Left lung (tissue), 10 donors: Measurements from ENCODE around the gene TAAR8. TPM values are rescaled to one million over a fixed set of nuclear protein-coding genes. Genes with fewer than 3 reads are reported as not detected.
"Not testable (repeated sequence)": the region's sequence is repeated elsewhere in the genome, so short reads cannot be mapped to it uniquely, and the experiment has no call there.

ENCODE experiments used
- ATAC-seq: fragments of 200-7000 bp; cut with Tn5 transposase; one replicate; pipeline ENCODE4 v1.9.1; 2020; ENCODE audit warnings: moderate library complexity
- DNase-seq, 4 donors: peaks; one replicate each; pipeline ENCODE4 v3.0.0-alpha.2; 2013 to 2020
- H3K27ac ChIP-seq, 2 donors: fragments of 200-600 bp; sonication (generic) in 1 of 2; one replicate each; pipeline versions ENCODE4 v1.5.0 to v1.8.0; 2020 to 2021
- H3K27me3 ChIP-seq, 2 donors: fragments of 200-600 bp; sonication (generic) in 1 of 2; one replicate each; pipeline versions ENCODE4 v1.5.0 to v1.8.0; 2020 to 2021
- H3K36me3 ChIP-seq, 2 donors: fragments of 200-600 bp; sonication (generic) in 1 of 2; one replicate each; pipeline versions ENCODE4 v1.5.0 to v1.8.0; 2020 to 2021
- H3K4me1 ChIP-seq, 2 donors: fragments of 200-600 bp; one replicate each; pipeline ENCODE4 v1.8.0; 2021
- H3K4me3 ChIP-seq, 2 donors: fragments of 200-600 bp; sonication (generic) in 1 of 2; one replicate each; pipeline versions ENCODE4 v1.5.0 to v1.8.0; 2020 to 2021; ENCODE audit warnings: mild to moderate bottlenecking in 1 of 2
- H3K9me3 ChIP-seq, 2 donors: fragments of 200-600 bp; sonication (generic) in 1 of 2; one replicate each; pipeline versions ENCODE4 v1.5.0 to v1.8.0; 2020 to 2021
- intact Hi-C, 2 donors: fragments of 100-400 bp; cut with DNase I; formaldehyde crosslinking; loops; one replicate each; pipeline versions ENCODE4 v1.11.2 to v1.14.2; 2022
- polyA plus RNA-seq, 6 donors: library from polyadenylated mRNA; unstranded; fragments of 120-200 nt; gene quantifications; one replicate each; pipeline ENCODE4 v1.2.1, GENCODE V29; 2013; ENCODE audit not compliant: insufficient read length in 6 of 6
- total RNA-seq, 2 donors: library from RNA; stranded (reverse); fragmentation: NEBNext Ultra II Directional; extraction: Animal tissue kit (Norgen Biotek cat#: 25700); gene quantifications; one replicate each; pipeline ENCODE4 v1.2.1, GENCODE V29; 2021
- TF ChIP-seq, protein P1 (sequence below), 2 donors: fragments of 200-600 bp; sonication (generic) in 1 of 2; IDR thresholded peaks; one replicate each; pipeline versions ENCODE4 v1.5.0 to v1.8.0; 2021; ENCODE audit warnings: antibody characterized with exemption in 2 of 2
- donor health status: DM: no; HTN: yes; CAD: no.
- donor health status: DM: no; HTN: no; CAD: no.

The TAAR8 gene
- total and polyA plus RNA-seq, 8 donors = not detected

DNA sequence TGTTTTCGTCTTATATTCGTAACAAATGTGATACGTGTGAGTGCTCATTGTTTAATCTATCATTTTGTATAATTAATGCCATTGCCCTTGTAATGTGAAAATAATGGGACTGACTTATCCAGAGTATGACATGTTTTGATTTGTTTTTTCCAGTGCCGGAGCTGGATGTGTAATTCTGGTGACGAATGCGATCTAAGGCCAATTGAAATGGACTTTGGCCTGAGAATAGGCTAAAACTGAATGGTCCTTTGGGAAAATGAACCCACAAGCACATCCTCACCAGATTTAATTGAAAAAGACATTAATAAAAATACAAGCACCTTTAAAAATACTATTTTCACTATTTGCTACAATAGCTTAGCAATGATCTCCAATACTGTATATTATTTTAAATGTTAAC is 43.7 kb downstream of the TAAR8 start:
- H3K27me3 ChIP-seq = peaks cover 0 to 10% of the 10 kb centered on the region in 2 donors
- TF ChIP-seq, protein P1, sequence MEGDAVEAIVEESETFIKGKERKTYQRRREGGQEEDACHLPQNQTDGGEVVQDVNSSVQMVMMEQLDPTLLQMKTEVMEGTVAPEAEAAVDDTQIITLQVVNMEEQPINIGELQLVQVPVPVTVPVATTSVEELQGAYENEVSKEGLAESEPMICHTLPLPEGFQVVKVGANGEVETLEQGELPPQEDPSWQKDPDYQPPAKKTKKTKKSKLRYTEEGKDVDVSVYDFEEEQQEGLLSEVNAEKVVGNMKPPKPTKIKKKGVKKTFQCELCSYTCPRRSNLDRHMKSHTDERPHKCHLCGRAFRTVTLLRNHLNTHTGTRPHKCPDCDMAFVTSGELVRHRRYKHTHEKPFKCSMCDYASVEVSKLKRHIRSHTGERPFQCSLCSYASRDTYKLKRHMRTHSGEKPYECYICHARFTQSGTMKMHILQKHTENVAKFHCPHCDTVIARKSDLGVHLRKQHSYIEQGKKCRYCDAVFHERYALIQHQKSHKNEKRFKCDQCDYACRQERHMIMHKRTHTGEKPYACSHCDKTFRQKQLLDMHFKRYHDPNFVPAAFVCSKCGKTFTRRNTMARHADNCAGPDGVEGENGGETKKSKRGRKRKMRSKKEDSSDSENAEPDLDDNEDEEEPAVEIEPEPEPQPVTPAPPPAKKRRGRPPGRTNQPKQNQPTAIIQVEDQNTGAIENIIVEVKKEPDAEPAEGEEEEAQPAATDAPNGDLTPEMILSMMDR (IDR thresholded peaks at IDR 0.05) = no peak
- DNase-seq (no peak), ATAC-seq (no peak)
- H3K9me3 ChIP-seq = no peaks in the 10 kb centered on the region
- intact Hi-C loops = no loop called here
- no peaks in the 10 kb centered on the region for H3K4me1 ChIP-seq
- no peak overlapping the region for H3K4me3 ChIP-seq
- H3K27ac ChIP-seq = no peak overlapping the region
- H3K36me3 ChIP-seq = no peaks in the 10 kb centered on the region

DNA sequence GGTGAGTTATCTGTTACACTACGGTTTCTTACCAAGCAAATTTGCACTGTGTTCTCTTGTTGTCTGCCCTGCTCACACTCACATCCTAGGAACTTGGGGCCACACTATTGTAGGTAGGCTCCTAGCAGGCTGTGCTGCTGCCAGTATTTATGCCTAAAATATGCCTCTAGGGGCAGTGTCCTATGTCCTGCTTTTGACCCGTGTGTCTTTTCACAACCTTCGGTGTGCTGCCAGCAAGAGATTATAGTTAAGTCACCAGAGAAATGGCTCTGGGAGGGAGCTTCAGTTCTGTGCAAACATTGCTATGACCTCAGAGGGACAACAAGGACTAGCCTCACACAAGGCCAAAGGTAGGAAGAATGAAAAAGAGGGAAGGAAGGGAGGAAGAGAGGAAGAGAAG is 46.0 kb downstream of the TAAR8 start:
- no peaks in the 10 kb centered on the region for H3K36me3 ChIP-seq
- intact Hi-C loops = no loop called here
- TF ChIP-seq, protein P1 (IDR thresholded peaks at IDR 0.05) = peak in 1 of 2 donors; percentile 12
- ATAC-seq (no peak), DNase-seq (no peak)
- H3K27me3 ChIP-seq = peaks cover 0 to 10% of the 10 kb centered on the region in 2 donors
- H3K27ac ChIP-seq = no peak overlapping the region
- no peaks in the 10 kb centered on the region for H3K4me1 ChIP-seq
- no peak overlapping the region for H3K4me3 ChIP-seq
- no peaks in the 10 kb centered on the region for H3K9me3 ChIP-seq

DNA sequence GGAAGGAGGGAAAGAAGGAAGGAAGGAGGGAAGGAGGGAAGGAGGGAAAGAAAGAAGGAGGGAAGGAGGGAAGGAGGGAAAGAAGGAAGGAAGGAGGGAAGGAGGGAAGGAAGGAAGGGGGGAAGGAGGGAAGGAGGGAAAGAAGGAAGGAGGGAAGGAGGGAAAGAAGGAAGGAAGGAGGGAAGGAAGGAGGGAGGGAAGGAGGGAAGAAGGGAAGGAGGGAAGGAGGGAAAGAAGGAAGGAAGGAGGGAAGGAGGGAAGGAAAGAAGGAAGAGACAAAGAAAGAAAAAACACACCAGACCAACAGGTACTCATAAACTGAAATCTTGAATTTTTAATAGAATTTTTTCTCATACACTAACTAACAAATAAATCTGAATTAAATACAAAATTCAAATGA is 48.4 kb downstream of the TAAR8 start:
- H3K4me1 ChIP-seq, ATAC-seq, H3K27ac ChIP-seq, H3K4me3 ChIP-seq, H3K9me3 ChIP-seq, H3K36me3 ChIP-seq, H3K27me3 ChIP-seq, intact Hi-C loops, DNase-seq: not testable (repeated sequence)

Other genes starting within 250 kb of the TAAR8 start
- 100 to 1,000 TPM in 1 of 2 donors, 10 to 100 TPM in 1; 49.5 to 106 TPM for gene MOXD1, start 151.2 kb upstream of the TAAR8 start, total RNA-seq
- gene MOXD1, start 151.2 kb upstream of the TAAR8 start, polyA plus RNA-seq = 10 to 100 TPM; 40.3 to 75.6 (median 57.1) TPM
- 10 to 100 TPM; 61.2 to 69.7 TPM for gene STX7, start 39.6 kb upstream of the TAAR8 start, total RNA-seq
- gene STX7, start 39.6 kb upstream of the TAAR8 start, polyA plus RNA-seq = 10 to 100 TPM; 46.1 to 65.3 (median 55.5) TPM
- not detected for gene TAAR9, start 14.4 kb upstream of the TAAR8 start, total RNA-seq
- gene TAAR9, start 14.4 kb upstream of the TAAR8 start, polyA plus RNA-seq = not detected
- not detected for gene TAAR6, start 17.6 kb downstream of the TAAR8 start, total RNA-seq
- not detected for gene TAAR6, start 17.6 kb downstream of the TAAR8 start, polyA plus RNA-seq
- gene TAAR5, start 37.1 kb downstream of the TAAR8 start, total RNA-seq = not detected
- not detected for gene TAAR5, start 37.1 kb downstream of the TAAR8 start, polyA plus RNA-seq
- gene TAAR2, start 71.6 kb downstream of the TAAR8 start, total RNA-seq = not detected
- gene TAAR2, start 71.6 kb downstream of the TAAR8 start, polyA plus RNA-seq = not detected
- not detected for gene TAAR1, start 106.5 kb downstream of the TAAR8 start, total RNA-seq
- under 1 TPM in 3 of 6 donors, not detected in 3; 0.13 to 0.16 (median 0.15) TPM for gene TAAR1, start 106.5 kb downstream of the TAAR8 start, polyA plus RNA-seq
- 1 to 10 TPM; 1.4 to 10.0 TPM for gene VNN1, start 161.4 kb downstream of the TAAR8 start, total RNA-seq
- under 1 TPM; 0.25 to 0.52 (median 0.45) TPM for gene VNN1, start 161.4 kb downstream of the TAAR8 start, polyA plus RNA-seq
- 10 to 100 TPM in 1 of 2 donors, 1 to 10 TPM in 1; 4.0 to 58.8 TPM for gene VNN2, start 205.2 kb downstream of the TAAR8 start, total RNA-seq
- 1 to 10 TPM in 5 of 6 donors, under 1 TPM in 1; 0.91 to 2.1 (median 1.1) TPM for gene VNN2, start 205.2 kb downstream of the TAAR8 start, polyA plus RNA-seq
- 10 to 100 TPM; 10.8 to 15.0 TPM for gene SLC18B1, start 246.0 kb downstream of the TAAR8 start, total RNA-seq
- 10 to 100 TPM; 19.0 to 26.6 (median 23.8) TPM for gene SLC18B1, start 246.0 kb downstream of the TAAR8 start, polyA plus RNA-seq